Ectodermal cell (in vitro differentiated cells): Measurements from ENCODE around the gene ELMO1.

Experiments used
- H3K27ac ChIP-seq: 2 replicates; pipeline ENCODE4 v1.7.0; 2013; ENCODE audit warnings: mild to moderate bottlenecking, low read depth, low read length; ENCODE audit not compliant: insufficient read depth, poor library complexity, severe bottlenecking
- H3K27me3 ChIP-seq: 2 replicates; pipeline ENCODE4 v1.7.0; 2013; ENCODE audit warnings: mild to moderate bottlenecking, low read length; ENCODE audit not compliant: insufficient read depth, control insufficient read depth, poor library complexity, severe bottlenecking
- H3K36me3 ChIP-seq: one replicate; pipeline ENCODE4 v1.7.0; 2013; ENCODE audit warnings: low read length; ENCODE audit not compliant: control insufficient read depth, insufficient read depth
- H3K4me1 ChIP-seq: one replicate; pipeline ENCODE4 v1.7.0; 2013; ENCODE audit warnings: low read length; ENCODE audit not compliant: control insufficient read depth, insufficient read depth
- H3K4me3 ChIP-seq: 2 replicates; pipeline ENCODE4 v1.7.0; 2013; ENCODE audit warnings: low read depth, low read length, control low read depth; ENCODE audit not compliant: insufficient read depth
- H3K9me3 ChIP-seq: 2 replicates; pipeline ENCODE4 v1.7.0; 2013; ENCODE audit warnings: mild to moderate bottlenecking, low read length, moderate library complexity; ENCODE audit not compliant: control insufficient read depth
- WGBS, 2 experiments: methylation state at CpG; one replicate each; pipeline ENCODE4 v1.1.7; 2013; ENCODE audit warnings: missing lambda C conversion rate in 2 of 2; 5-methylcytosine and 5-hydroxymethylcytosine counted together

Gene ELMO1

GRCh38 chr7:37112876-37113275 is 335.8 kb downstream of the ELMO1 start:
- Histone ChIP-seq H3K4me3 (no peak overlapping the region), H3K4me1 (peaks cover 16% of the 10 kb centered on the region), H3K36me3 (no peaks in the 10 kb centered on the region), H3K27ac (no peak overlapping the region), H3K9me3 (no peaks in the 10 kb centered on the region), H3K27me3 (no peaks in the 10 kb centered on the region)
- 93% methylated on average over 3 of the region's 3 CpGs for WGBS, 2 experiments

DNA sequence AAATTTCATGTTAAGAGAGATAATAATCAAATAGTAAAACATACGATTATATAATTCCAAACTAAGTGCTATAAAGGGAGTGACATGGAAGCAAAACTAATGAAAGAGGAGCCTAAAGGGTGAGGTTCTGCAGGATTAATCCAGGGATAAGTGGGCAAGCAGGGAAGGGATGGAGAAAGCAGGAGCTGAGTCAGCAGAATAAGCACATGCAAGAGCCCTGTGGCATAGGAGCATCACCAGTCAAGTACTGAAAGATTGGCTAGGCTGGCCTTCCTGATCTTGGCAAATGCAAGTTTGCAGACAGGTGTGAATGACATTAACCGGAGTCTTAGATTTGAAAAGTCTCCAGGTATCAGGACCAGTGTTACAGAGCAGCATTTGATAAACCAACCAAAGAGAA is 336.4 kb downstream of the ELMO1 start:
- no peak overlapping the region for H3K27ac ChIP-seq
- H3K27me3 ChIP-seq = no peaks in the 10 kb centered on the region
- peaks cover 16% of the 10 kb centered on the region for H3K4me1 ChIP-seq
- WGBS, 2 experiments = 87 to 97% methylated on average over 2 of the region's 2 CpGs
- no peaks in the 10 kb centered on the region for H3K36me3 ChIP-seq
- H3K4me3 ChIP-seq = no peak overlapping the region
- no peaks in the 10 kb centered on the region for H3K9me3 ChIP-seq

DNA sequence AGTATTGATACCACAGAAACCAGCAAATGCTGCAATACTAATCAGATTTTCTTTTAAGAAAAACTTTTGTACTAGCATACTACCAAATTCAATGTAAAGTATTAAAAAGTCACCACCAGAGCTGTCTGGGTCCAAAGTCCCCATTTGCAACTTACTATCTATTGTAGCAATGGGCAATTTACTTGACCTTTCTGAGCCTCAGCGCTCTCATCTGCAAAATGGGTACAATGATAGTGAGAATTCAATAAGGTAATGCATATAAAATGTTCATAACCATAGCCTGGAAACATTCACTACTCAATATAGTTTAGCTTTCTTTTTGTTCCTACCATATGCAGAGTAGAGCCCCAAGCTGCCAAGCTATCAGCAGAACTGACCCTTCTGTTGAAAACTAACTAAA is 337.2 kb downstream of the ELMO1 start:
- no peaks in the 10 kb centered on the region for H3K36me3 ChIP-seq
- H3K27me3 ChIP-seq = no peaks in the 10 kb centered on the region
- no peak overlapping the region for H3K4me3 ChIP-seq
- peaks cover 16% of the 10 kb centered on the region for H3K4me1 ChIP-seq
- no peak overlapping the region for H3K27ac ChIP-seq
- WGBS, 2 experiments = 100% methylated on average over 1 of the region's 1 CpG; no CpG with 5 or more reads in 1 of the 2 experiments
- H3K9me3 ChIP-seq = no peaks in the 10 kb centered on the region

GRCh38 chr7:37110660-37111424 is 337.8 kb downstream of the ELMO1 start:
- no peaks in the 10 kb centered on the region for H3K27me3 ChIP-seq
- H3K36me3 ChIP-seq = no peaks in the 10 kb centered on the region
- H3K4me3 ChIP-seq = no peak overlapping the region
- no peaks in the 10 kb centered on the region for H3K9me3 ChIP-seq
- 86 to 88% methylated on average over 4 of the region's 5 CpGs for WGBS, 2 experiments
- no peak overlapping the region for H3K27ac ChIP-seq
- H3K4me1 ChIP-seq = peaks cover 16% of the 10 kb centered on the region

DNA sequence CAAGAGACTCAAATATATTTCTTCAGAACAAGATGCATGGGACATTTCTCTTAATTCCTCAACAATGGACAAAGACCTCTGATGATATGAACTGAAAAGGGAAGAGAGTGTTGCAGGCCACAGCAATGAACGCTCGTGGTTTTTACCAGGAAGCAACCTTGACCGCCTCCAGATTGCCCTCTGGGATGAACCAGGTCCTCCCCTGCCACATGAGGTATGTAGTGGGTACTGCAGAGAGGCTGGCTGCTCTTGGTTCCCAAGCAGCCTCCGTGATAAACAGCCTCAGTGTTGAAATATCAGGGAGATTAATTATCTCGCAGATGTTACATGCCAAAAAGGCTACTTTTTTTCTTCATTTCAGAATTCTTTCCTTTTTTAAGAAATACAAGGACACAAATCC is 338.8 kb downstream of the ELMO1 start:
- peaks cover 16% of the 10 kb centered on the region for H3K4me1 ChIP-seq
- WGBS, 2 experiments = 90 to 92% methylated on average over 5 of the region's 5 CpGs
- H3K4me3 ChIP-seq = no peak overlapping the region
- H3K9me3 ChIP-seq = no peaks in the 10 kb centered on the region
- no peaks in the 10 kb centered on the region for H3K36me3 ChIP-seq
- H3K27me3 ChIP-seq = no peaks in the 10 kb centered on the region
- H3K27ac ChIP-seq = no peak overlapping the region

DNA sequence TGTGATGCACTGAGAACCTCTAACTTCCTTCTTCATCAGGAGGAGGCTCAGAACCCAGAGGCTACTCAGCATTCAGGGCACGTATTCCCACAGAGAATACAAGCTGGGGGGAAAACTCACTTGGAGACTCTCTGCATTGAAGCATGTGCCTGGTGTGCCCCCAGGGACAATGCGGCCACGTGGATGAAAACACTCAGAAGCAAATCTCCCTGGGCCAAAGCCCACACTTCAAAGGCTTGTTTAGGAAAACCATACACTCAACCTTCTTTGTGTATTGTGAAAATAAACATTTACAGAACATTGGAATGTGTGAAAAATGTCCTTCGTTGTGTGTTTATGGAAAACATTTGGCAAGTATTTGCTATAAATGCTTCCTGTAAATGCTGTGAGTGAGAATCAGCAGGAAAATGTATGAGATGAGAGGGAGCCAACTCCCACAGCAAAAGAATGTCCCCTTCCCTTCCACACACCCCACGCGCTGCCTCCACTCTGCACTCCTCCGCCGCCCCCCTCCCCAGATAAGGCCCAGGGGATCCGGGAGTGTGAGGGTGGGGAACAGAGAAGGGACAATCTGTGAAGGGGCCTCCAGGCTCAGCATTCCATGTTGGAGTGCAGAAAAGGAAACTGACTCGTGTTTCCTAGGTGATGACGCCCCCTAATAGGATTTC is 339.5 kb downstream of the ELMO1 start:
- Histone ChIP-seq H3K4me3 (no peak overlapping the region), H3K9me3 (no peaks in the 10 kb centered on the region), H3K27me3 (no peaks in the 10 kb centered on the region), H3K4me1 (peaks cover 16% of the 10 kb centered on the region), H3K36me3 (no peaks in the 10 kb centered on the region), H3K27ac (no peak overlapping the region)
- WGBS, 2 experiments = 84 to 88% methylated on average over 9 to 11 of the region's 11 CpGs

- Histone ChIP-seq H3K27ac (no peak overlapping the region), H3K4me3 (no peak overlapping the region), H3K36me3 (no peaks in the 10 kb centered on the region), H3K4me1 (peaks cover 16% of the 10 kb centered on the region), H3K9me3 (no peaks in the 10 kb centered on the region), H3K27me3 (no peaks in the 10 kb centered on the region)
- 89 to 94% methylated on average over 1 of the region's 1 CpG for WGBS, 2 experiments
These were observed 340.0 kb downstream of the ELMO1 start for GRCh38 chr7:37108615-37109014.

- WGBS, 2 experiments = 88 to 95% methylated on average over 4 of the region's 4 CpGs
- no peaks in the 10 kb centered on the region for H3K9me3 ChIP-seq
- H3K4me1 ChIP-seq = peaks cover 16% of the 10 kb centered on the region
- no peaks in the 10 kb centered on the region for H3K36me3 ChIP-seq
- no peak overlapping the region for H3K27ac ChIP-seq
- no peaks in the 10 kb centered on the region for H3K27me3 ChIP-seq
- H3K4me3 ChIP-seq = no peak overlapping the region
These were observed 341.5 kb downstream of the ELMO1 start for GRCh38 chr7:37107047-37107750.

DNA sequence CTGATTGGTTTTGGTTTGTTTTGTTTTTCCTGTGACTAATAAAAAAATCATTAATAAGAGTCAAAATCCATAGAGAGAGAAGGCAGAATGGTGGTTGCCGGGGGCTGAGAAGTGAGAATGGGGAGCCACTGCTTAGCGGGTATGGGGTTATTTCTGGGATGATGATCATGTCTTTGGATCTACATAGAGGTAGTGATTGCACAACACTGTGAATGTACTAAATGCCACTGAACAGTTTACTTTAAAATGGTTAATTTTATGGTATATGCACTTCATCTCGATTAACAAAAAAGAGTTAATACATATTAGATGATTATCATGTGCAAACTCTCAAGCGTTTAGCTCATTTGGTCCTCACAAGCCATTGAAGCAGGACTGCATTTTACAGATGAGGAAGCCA is 342.9 kb downstream of the ELMO1 start:
- Histone ChIP-seq H3K9me3 (no peaks in the 10 kb centered on the region), H3K27ac (no peak overlapping the region), H3K27me3 (no peaks in the 10 kb centered on the region), H3K4me3 (no peak overlapping the region), H3K4me1 (peaks cover 10% of the 10 kb centered on the region), H3K36me3 (no peaks in the 10 kb centered on the region)
- WGBS, 2 experiments = 97% methylated on average over 3 to 4 of the region's 4 CpGs

GRCh38 chr7:37104822-37105518 is 343.7 kb downstream of the ELMO1 start:
- Histone ChIP-seq H3K4me3 (no peak overlapping the region), H3K4me1 (peaks cover 4% of the 10 kb centered on the region), H3K27me3 (no peaks in the 10 kb centered on the region), H3K27ac (no peak overlapping the region), H3K36me3 (no peaks in the 10 kb centered on the region), H3K9me3 (no peaks in the 10 kb centered on the region)
- WGBS, 2 experiments = 62 to 65% methylated on average over 6 of the region's 6 CpGs
